WI38 (cell line): ENCODE data around the gene PRR36.

Source experiments
- H3K4me3 ChIP-seq: 2 replicates; pipeline ENCODE4 v1.5.1; 2011; ENCODE audit warnings: low read depth, mild to moderate bottlenecking, control low read depth, low read length
- CTCF ChIP-seq: IDR thresholded peaks from 2 replicates; pipeline ENCODE4 v1.5.1; 2012; ENCODE audit warnings: low read depth, mild to moderate bottlenecking, control low read depth, low read length

The PRR36 gene

DNA sequence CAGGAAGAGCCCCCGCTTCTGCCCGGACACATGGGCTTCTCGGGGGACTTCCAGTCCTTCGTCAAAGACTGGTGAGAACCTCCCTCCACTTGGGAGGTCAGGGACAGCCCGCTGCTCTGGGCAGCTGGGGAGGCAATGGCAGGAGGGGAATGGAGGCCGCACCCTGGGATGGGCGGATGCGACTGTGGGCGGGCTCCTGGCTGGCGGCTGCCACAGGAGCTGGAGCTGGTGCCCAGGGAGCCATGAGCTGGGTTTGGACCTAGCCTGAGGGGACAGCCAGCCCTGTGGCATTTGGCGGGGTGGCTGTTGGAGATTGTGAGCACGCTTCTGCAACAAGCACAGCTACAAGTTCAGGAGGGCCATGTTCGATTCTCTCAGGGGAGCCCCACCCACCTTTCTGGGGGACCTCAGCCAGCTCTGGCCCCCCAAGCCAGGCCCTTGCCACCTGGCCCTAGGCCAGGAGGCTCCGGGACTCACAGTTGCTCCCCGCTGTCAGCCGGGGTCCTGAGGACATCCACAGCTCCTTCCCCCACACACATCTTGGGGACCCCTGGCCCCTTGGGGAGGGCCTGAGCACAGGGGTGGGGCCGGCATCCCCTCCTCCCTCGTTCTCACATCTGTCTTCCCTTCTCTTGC, 37.4 kb upstream of the PRR36 start:
- no peak for TF ChIP-seq CTCF
- no peak overlapping the region for H3K4me3 ChIP-seq

DNA sequence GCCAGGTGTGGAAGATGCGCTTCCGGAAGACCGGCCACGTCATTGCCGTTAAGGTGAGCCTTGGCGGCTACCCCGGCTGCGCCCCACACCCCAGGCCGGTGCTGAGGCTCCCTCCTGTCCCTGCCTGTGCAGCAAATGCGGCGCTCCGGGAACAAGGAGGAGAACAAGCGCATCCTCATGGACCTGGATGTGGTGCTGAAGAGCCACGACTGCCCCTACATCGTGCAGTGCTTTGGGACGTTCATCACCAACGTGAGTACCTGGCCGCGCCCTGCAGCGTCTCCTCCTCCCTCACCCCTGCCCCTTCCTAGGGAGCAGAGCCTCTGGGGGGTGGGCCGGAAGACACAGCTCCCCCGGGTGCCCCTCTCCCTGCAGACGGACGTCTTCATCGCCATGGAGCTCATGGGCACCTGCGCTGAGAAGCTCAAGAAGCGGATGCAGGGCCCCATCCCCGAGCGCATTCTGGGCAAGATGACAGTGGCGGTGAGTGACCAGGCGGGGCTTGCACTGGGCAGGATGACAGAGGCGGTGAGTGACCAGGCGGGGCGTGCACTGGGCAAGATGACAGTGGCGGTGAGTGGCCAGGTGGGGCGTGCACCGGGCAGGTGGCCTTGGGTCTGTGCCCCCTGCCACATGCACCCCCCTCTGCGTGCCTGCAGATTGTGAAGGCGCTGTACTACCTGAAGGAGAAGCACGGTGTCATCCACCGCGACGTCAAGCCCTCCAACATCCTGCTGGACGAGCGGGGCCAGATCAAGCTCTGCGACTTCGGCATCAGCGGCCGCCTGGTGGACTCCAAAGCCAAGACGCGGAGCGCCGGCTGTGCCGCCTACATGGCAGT, 36.4 kb upstream of the PRR36 start:
- no peak overlapping the region for H3K4me3 ChIP-seq
- no peak for TF ChIP-seq CTCF

DNA sequence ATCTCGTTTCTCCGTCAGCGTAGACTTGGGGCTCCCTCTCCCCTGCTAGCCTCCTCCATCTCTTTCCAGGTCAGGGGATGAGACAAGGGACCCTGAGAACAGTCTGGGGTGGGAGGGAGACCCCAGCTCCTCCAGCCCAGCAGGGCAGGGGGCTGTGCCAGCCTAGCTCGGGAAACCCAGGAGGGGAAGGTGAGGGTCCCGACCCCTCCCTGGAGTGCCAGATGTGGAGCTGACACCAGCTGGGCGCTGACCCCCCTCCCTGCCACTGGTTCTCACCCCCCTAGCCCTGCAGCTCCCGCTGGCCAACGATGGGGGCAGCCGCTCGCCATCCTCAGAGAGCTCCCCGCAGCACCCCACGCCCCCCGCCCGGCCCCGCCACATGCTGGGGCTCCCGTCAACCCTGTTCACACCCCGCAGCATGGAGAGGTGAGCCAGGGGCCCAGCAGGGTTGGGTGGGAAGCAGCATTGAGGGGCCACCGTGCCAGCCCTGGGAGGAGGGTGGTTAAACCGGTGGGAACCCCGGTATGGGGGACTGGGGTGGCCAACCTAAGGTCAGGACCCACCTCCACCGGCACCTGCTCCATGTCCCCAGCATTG, 35.4 kb upstream of the PRR36 start:
- no peak overlapping the region for H3K4me3 ChIP-seq
- no peak for TF ChIP-seq CTCF

GRCh38 chr19:7908742-7909461, 34.7 kb upstream of the PRR36 start:
- TF ChIP-seq CTCF = no peak
- no peak overlapping the region for H3K4me3 ChIP-seq

GRCh38 chr19:7908078-7908699, 34.0 kb upstream of the PRR36 start:
- no peak overlapping the region for H3K4me3 ChIP-seq
- TF ChIP-seq CTCF = no peak

DNA sequence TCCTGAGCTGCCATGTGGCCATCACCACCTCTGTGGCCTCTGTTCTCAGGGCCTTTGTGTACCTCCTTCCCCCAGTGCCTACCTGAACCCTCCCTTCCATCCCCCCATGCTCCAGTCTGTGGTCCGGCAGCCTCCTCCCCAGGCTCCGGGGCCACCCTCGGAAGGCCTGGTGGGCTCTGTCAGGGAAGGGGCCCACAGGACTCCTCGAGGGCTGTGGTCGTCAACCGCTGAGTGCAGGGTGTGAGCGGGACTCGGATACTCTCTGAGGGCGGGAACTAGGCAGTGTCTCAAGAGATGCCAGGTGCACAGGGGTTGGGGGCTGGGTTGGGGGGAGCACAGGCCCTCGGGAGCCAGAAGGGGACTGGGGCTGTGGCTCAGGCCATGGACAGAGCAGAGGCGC, 33.4 kb upstream of the PRR36 start:
- TF ChIP-seq CTCF = no peak
- H3K4me3 ChIP-seq = no peak overlapping the region
